HEK293T (cell line): ENCODE measurements around the gene TUBA1A.

Source experiments
- ARNT ChIP-seq: fragments of 450-650 bp; IDR thresholded peaks from 2 replicates; pipeline ENCODE4 v1.6.1; 2017; ENCODE audit warnings: mild to moderate bottlenecking
- BHLHE40 ChIP-seq: fragments of 450-650 bp; IDR thresholded peaks from 2 replicates; pipeline ENCODE4 v1.6.1; 2016; ENCODE audit warnings: mild to moderate bottlenecking, moderate library complexity, borderline replicate concordance
- ELF4 ChIP-seq: fragments of 450-650 bp; IDR thresholded peaks from 2 replicates; pipeline ENCODE4 v1.6.1; 2017; ENCODE audit warnings: antibody characterized with exemption
- FOXA1 ChIP-seq: fragments of 450-650 bp; IDR thresholded peaks from 2 replicates; pipeline ENCODE4 v1.6.1; 2016; ENCODE audit warnings: mild to moderate bottlenecking
- FOXK2 ChIP-seq: fragments of 450-650 bp; IDR thresholded peaks from 2 replicates; pipeline ENCODE4 v1.6.1; 2016; ENCODE audit warnings: mild to moderate bottlenecking
- FOXM1 ChIP-seq: fragments of 450-650 bp; IDR thresholded peaks from 2 replicates; pipeline ENCODE4 v1.6.1; 2017; ENCODE audit warnings: mild to moderate bottlenecking, borderline replicate concordance
- HDGF ChIP-seq: fragments of 450-650 bp; IDR thresholded peaks from 2 replicates; pipeline ENCODE4 v1.6.1; 2017; ENCODE audit warnings: antibody characterized with exemption, borderline replicate concordance
- L3MBTL2 ChIP-seq: fragments of 450-650 bp; conservative IDR thresholded peaks from 2 replicates; pipeline ENCODE4 v1.6.1; 2016; ENCODE audit warnings: mild to moderate bottlenecking
- LEF1 ChIP-seq: fragments of 450-650 bp; IDR thresholded peaks from 2 replicates; pipeline ENCODE4 v1.6.1; 2017; ENCODE audit warnings: mild to moderate bottlenecking, borderline replicate concordance
- SP1 ChIP-seq: fragments of 450-650 bp; IDR thresholded peaks from 2 replicates; pipeline ENCODE4 v1.6.1; 2017
- SUZ12 ChIP-seq: fragments of 450-650 bp; IDR thresholded peaks from 2 replicates; pipeline ENCODE4 v1.6.1; 2016; ENCODE audit warnings: mild to moderate bottlenecking
- ZNF384 ChIP-seq: fragments of 450-650 bp; IDR thresholded peaks from 2 replicates; pipeline ENCODE4 v1.6.1; 2016

DNA sequence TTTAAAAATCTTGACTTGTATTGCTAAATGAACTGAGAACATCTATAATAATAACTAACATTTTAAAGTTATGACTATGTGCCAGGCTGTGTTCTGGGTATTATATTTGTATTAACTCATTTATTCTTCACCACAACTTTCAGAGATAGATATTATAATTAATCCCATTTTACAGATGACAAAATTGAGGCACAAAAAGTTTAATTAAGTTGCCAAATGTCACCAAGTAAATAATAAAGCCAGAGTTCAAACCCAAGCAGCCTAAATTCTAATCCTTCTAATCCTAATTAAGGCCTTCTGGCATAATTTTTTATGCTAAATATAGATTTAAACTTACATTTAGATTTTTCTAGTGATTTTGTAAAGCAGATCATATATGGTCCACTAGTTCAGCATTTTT lies 17.5 kb upstream of the TUBA1A start:
- TF ChIP-seq FOXK2 (no peak), L3MBTL2 (no peak), BHLHE40 (no peak), ZNF384 (no peak), ARNT (no peak), HDGF (no peak), FOXA1 (no peak), SUZ12 (no peak), ELF4 (no peak), LEF1 (no peak), FOXM1 (no peak), SP1 (no peak)
